ENCODE data around the gene SFT2D3.

SFT2D3 gene

DNA sequence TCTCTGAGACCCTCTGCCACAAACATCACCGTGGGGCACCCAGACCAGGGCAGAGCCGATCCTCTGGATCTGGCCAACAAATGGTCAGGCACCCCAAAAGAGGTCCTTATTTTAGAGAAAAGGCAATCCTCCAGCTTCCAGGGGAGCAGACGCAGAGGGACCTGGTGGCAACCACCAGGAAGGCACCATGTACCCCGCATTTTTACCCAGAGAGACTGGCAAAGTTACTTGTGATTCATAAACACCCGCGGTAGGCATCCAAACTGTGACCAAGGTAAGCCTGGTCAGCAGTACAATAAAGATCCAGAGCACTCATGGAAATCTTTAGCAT is 36.4 kb upstream of the SFT2D3 start:
- 94 to 100% methylated on average over 6 of the region's 6 CpGs for WGBS, 2 experiments (ENCODE audit: insufficient coverage in 2 of 2)

DNA sequence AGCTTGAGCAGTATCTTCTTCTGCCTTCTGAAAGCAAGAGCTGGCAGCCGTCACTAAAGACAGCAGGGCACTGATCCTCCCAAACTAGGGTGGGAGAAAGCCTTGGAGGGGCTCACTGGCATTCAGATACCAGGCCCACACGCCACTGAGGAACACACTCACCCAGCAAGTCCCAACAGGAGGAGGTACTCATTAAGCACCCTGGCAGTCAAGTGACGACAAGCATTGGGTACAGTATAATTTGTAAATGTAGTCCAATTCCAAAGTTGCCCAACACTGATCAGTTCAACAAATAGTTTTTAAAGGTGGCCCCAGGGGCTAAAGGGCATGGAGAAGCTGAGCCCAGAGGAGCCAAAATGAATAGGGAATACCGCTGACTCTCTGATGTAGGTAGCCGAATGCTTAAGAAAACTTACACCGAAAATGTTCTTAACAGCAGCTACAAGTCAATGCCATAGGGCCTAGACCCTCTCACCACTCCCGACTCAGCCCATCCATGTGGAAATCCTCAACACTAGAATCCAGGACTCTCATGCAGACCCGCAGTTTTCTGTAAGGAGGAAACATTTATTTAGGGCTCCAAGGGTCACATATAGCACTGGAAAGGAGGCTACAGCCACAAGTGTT is 35.9 kb upstream of the SFT2D3 start:
- Histone ChIP-seq H3K4me1 (ENCODE audit: control insufficient read depth, insufficient read depth, low read length, poor library complexity, severe bottlenecking) (peaks cover 21% of the 10 kb centered on the region), H3K36me3 (ENCODE audit: control insufficient read depth, insufficient read depth, low read length) (peaks cover under 1% of the 10 kb centered on the region), H3K4me3 (ENCODE audit: extremely low read depth, insufficient read depth, low read length, poor library complexity, severe bottlenecking) (no peak overlapping the region), H3K27ac (ENCODE audit: low read depth, low read length, severe bottlenecking) (no peak overlapping the region), H3K9me3 (ENCODE audit: control insufficient read depth, low read length) (no peaks in the 10 kb centered on the region)
- 89 to 97% methylated on average over 7 of the region's 8 CpGs for WGBS, 2 experiments (ENCODE audit: insufficient coverage in 2 of 2)

More for the DNA sequence above, 36.4 kb upstream of the SFT2D3 start:
- Histone ChIP-seq H3K27ac (ENCODE audit: low read depth, low read length, severe bottlenecking) (no peak overlapping the region), H3K9me3 (ENCODE audit: control insufficient read depth, low read length) (no peaks in the 10 kb centered on the region), H3K4me3 (ENCODE audit: extremely low read depth, insufficient read depth, low read length, poor library complexity, severe bottlenecking) (no peak overlapping the region), H3K36me3 (ENCODE audit: control insufficient read depth, insufficient read depth, low read length) (peaks cover 5% of the 10 kb centered on the region), H3K4me1 (ENCODE audit: control insufficient read depth, insufficient read depth, low read length, poor library complexity, severe bottlenecking) (peaks cover 21% of the 10 kb centered on the region)

- no peaks in the 10 kb centered on the region for H3K9me3 ChIP-seq (ENCODE audit: control insufficient read depth, low read length)
- peaks cover 9% of the 10 kb centered on the region for H3K4me1 ChIP-seq (ENCODE audit: control insufficient read depth, insufficient read depth, low read length, poor library complexity, severe bottlenecking)
- H3K36me3 ChIP-seq (ENCODE audit: control insufficient read depth, insufficient read depth, low read length) = no peaks in the 10 kb centered on the region
- H3K27ac ChIP-seq (ENCODE audit: low read depth, low read length, severe bottlenecking) = no peak overlapping the region
- WGBS, 2 experiments (ENCODE audit: insufficient coverage in 2 of 2) = 87 to 95% methylated on average over 6 to 7 of the region's 7 CpGs
- no peak overlapping the region for H3K4me3 ChIP-seq (ENCODE audit: extremely low read depth, insufficient read depth, low read length, poor library complexity, severe bottlenecking)
These were observed 32.2 kb upstream of the SFT2D3 start for GRCh38 chr2:127669056-127669455.

- peaks cover 4% of the 10 kb centered on the region for H3K4me1 ChIP-seq (ENCODE audit: control insufficient read depth, insufficient read depth, low read length, poor library complexity, severe bottlenecking)
- 91 to 97% methylated on average over 6 of the region's 10 CpGs for WGBS, 2 experiments (ENCODE audit: insufficient coverage in 2 of 2)
- no peak overlapping the region for H3K27ac ChIP-seq (ENCODE audit: low read depth, low read length, severe bottlenecking)
- H3K9me3 ChIP-seq (ENCODE audit: control insufficient read depth, low read length) = no peaks in the 10 kb centered on the region
- H3K36me3 ChIP-seq (ENCODE audit: control insufficient read depth, insufficient read depth, low read length) = no peaks in the 10 kb centered on the region
- H3K4me3 ChIP-seq (ENCODE audit: extremely low read depth, insufficient read depth, low read length, poor library complexity, severe bottlenecking) = no peak overlapping the region
These were observed 31.0 kb upstream of the SFT2D3 start for GRCh38 chr2:127670055-127670956.

DNA sequence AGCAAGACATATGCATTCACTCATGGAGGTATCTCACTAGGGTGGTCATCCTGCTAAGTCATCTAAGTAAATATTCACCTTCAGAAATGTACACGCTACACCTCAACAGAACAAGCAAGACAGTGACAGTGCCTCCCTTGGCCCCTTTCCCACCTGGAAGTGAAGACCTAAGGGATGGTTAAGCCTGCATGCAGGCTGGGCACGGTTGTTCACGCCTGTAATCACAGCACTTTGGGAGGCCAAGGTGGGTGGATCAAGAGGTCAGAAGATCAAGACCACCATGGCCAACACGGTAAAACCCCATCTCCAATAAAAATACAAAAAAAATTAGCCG is 30.4 kb upstream of the SFT2D3 start:
- H3K9me3 ChIP-seq (ENCODE audit: control insufficient read depth, low read length) = no peaks in the 10 kb centered on the region
- no peak overlapping the region for H3K27ac ChIP-seq (ENCODE audit: low read depth, low read length, severe bottlenecking)
- WGBS, 2 experiments (ENCODE audit: insufficient coverage in 2 of 2) = 83 to 92% methylated on average over 2 to 4 of the region's 5 CpGs
- H3K4me3 ChIP-seq (ENCODE audit: extremely low read depth, insufficient read depth, low read length, poor library complexity, severe bottlenecking) = no peak overlapping the region
- peaks cover 4% of the 10 kb centered on the region for H3K4me1 ChIP-seq (ENCODE audit: control insufficient read depth, insufficient read depth, low read length, poor library complexity, severe bottlenecking)
- H3K36me3 ChIP-seq (ENCODE audit: control insufficient read depth, insufficient read depth, low read length) = no peaks in the 10 kb centered on the region

DNA sequence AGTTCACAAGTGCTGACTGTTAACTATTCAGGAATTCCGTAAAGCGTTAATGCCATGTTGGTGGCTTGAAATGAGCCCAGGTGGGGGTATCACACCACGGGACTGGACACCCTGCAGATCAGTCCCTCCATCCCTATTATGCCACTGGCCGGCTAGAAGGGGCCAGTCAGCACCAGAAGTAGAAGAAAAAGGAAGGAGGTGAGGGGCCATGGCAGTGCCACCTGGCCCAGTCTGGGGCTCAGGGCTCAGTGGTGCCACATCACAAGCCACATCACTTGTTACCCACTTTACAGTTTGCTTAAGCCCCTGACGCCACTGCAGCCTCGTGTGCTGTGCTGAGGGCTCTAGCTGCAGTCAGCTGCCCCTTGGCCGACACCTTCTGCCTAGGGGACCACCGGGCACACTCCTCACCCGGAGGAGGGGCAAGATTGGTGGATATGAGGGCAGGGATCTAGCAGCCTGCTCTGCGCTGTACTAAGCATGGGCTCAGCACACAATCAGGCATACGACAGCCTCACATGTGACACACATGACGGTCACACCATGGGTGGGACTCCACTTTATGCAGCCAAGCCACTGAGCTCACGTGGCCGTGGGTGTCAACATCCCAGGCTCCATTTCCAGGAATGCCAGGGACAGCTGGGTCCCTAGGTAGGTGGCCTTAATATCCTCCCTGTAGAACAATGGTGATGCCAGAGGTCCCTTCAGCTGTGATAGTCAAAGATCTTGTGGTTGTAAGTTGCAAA is 29.6 kb upstream of the SFT2D3 start:
- no peak overlapping the region for H3K27ac ChIP-seq (ENCODE audit: low read depth, low read length, severe bottlenecking)
- H3K4me1 ChIP-seq (ENCODE audit: control insufficient read depth, insufficient read depth, low read length, poor library complexity, severe bottlenecking) = peaks cover 4% of the 10 kb centered on the region
- H3K36me3 ChIP-seq (ENCODE audit: control insufficient read depth, insufficient read depth, low read length) = no peaks in the 10 kb centered on the region
- H3K4me3 ChIP-seq (ENCODE audit: extremely low read depth, insufficient read depth, low read length, poor library complexity, severe bottlenecking) = no peak overlapping the region
- no peaks in the 10 kb centered on the region for H3K9me3 ChIP-seq (ENCODE audit: control insufficient read depth, low read length)
- 94 to 98% methylated on average over 12 of the region's 14 CpGs for WGBS, 2 experiments (ENCODE audit: insufficient coverage in 2 of 2)

DNA sequence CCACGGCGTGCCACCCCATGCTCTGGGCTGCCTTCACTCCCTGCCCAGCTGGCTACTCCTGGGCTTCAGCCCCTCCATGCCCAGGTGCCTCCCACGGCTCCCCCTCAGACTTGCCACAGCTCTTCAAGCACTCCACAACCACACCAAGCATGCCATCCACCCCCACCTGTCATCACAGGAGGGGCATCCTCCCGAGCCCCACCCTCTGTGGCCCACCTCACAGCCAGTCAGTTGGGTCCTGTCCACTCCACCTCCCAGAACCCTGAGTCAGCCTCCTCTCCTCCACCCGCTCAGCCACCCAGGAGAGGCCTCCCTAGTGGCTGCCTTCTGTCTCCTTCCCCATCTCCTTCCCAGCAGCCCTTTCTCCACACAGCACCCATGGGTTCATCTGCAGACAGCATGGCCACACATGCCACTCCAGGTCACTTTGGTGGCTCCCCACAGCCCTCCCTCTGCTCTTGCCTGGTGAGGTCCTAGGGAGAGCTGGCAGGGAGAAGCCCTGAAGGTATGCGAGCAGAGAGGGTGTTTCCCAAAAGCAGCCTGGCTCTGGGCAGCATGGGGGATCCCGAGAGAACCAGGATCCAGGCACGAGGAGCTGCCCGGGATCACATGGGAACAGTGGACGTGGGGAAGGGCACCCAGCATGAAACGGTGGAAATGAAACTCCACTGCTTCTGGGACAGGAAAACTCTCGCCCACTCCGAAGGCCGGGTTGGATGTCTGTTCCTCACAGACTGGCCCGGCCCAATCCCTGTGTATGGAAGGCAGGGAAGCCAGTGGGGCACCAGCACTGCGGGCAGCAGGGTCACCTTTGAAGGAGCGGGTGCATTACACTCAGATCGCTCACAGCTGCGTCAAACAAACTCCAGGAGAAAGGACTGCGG is 28.7 kb upstream of the SFT2D3 start:
- WGBS, 2 experiments (ENCODE audit: insufficient coverage in 2 of 2) = 81 to 83% methylated on average over 16 to 19 of the region's 20 CpGs
- H3K4me1 ChIP-seq (ENCODE audit: control insufficient read depth, insufficient read depth, low read length, poor library complexity, severe bottlenecking) = peaks cover 4% of the 10 kb centered on the region
- H3K36me3 ChIP-seq (ENCODE audit: control insufficient read depth, insufficient read depth, low read length) = no peaks in the 10 kb centered on the region

DNA sequence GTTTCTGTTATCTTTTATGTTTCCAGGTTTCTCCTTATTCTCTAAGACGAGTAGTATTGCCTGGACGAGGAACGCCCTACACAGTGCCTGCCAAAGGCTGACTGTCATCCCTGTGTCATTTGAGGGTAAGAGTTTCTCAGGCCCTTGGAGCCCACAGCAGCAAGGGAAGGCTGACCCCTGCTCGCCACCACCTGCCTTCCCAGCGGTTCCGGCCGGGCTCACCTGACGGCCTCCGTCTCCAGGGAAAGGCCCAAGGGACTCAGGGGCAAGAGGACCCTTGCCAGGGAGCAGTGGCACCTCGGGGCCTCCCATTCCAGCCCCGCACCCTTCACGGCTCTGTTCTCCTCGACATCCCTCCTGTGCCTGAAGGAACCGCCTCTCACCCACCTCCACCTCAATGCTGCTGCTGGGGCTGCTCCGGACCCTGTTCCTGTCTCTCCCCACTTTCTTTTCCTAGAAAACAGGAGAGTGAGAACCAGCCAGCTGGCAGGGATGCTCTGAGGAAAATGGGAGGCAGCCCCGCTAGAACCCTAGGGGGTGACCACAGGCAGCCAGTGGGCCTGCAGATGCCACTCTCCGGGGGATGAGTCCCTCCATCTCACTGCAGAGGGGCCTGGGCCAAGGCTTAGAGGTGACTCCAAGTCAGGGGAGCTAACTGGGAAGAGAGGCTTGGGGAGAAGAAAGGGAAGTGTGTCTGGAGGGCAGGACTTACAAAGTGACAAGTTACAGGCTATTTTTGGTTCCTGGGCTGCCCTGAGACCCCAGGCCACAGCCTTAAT is 27.8 kb upstream of the SFT2D3 start:
- Histone ChIP-seq H3K9me3 (ENCODE audit: control insufficient read depth, low read length) (no peaks in the 10 kb centered on the region), H3K4me3 (ENCODE audit: extremely low read depth, insufficient read depth, low read length, poor library complexity, severe bottlenecking) (no peak overlapping the region), H3K27ac (ENCODE audit: low read depth, low read length, severe bottlenecking) (no peak overlapping the region), H3K36me3 (ENCODE audit: control insufficient read depth, insufficient read depth, low read length) (no peaks in the 10 kb centered on the region), H3K4me1 (ENCODE audit: control insufficient read depth, insufficient read depth, low read length, poor library complexity, severe bottlenecking) (peaks cover 4% of the 10 kb centered on the region)
- 90 to 100% methylated on average over 10 to 15 of the region's 17 CpGs for WGBS, 2 experiments (ENCODE audit: insufficient coverage in 2 of 2)

More for the DNA sequence above, 28.7 kb upstream of the SFT2D3 start:
- Histone ChIP-seq H3K9me3 (ENCODE audit: control insufficient read depth, low read length) (no peaks in the 10 kb centered on the region), H3K27ac (ENCODE audit: low read depth, low read length, severe bottlenecking) (no peak overlapping the region), H3K4me3 (ENCODE audit: extremely low read depth, insufficient read depth, low read length, poor library complexity, severe bottlenecking) (no peak overlapping the region)

- Histone ChIP-seq H3K4me1 (ENCODE audit: control insufficient read depth, insufficient read depth, low read length, poor library complexity, severe bottlenecking) (peaks cover 4% of the 10 kb centered on the region), H3K4me3 (ENCODE audit: extremely low read depth, insufficient read depth, low read length, poor library complexity, severe bottlenecking) (peak overlapping the region; percentile 41), H3K36me3 (ENCODE audit: control insufficient read depth, insufficient read depth, low read length) (no peaks in the 10 kb centered on the region), H3K27ac (ENCODE audit: low read depth, low read length, severe bottlenecking) (no peak overlapping the region), H3K9me3 (ENCODE audit: control insufficient read depth, low read length) (no peaks in the 10 kb centered on the region)
- 8 to 9% methylated on average over 50 to 51 of the region's 72 CpGs for WGBS, 2 experiments (ENCODE audit: insufficient coverage in 2 of 2)
These were observed 26.8 kb upstream of the SFT2D3 start for GRCh38 chr2:127674241-127675209.

All from mesodermal cell (in vitro differentiated cells).